Adrenal gland (tissue), 12 donors: ENCODE data around the gene WDSUB1. TPM values are rescaled to one million over a fixed set of nuclear protein-coding genes. Genes with fewer than 3 reads are reported as not detected.

Experiments
- DNase-seq, 7 donors: peaks; one replicate each; pipeline ENCODE4 v3.0.0-alpha.2; 2019 to 2020
- H3K27ac ChIP-seq, 5 donors: fragments of 200-600 bp; sonication (generic) in 4 of 5; 1 replicate in 3 of 5; 2 replicates in 2 of 5; pipeline versions ENCODE4 v1.5.1 to v1.8.0; 2016 to 2020; ENCODE audit warnings: mild to moderate bottlenecking in 1 of 5
- H3K27me3 ChIP-seq: fragments of 200-600 bp; 2 replicates; pipeline ENCODE4 v1.8.0; 2021
- H3K36me3 ChIP-seq, 2 donors: fragments of 200-600 bp; replicated peaks in 1 of 2; 1 replicate in 1 of 2; 2 replicates in 1 of 2; pipeline versions ENCODE4 v1.5.1 to v1.8.0; 2018 to 2022
- H3K4me1 ChIP-seq, 2 donors: fragments of 200-600 bp; replicated peaks in 1 of 2; 1 replicate in 1 of 2; 2 replicates in 1 of 2; pipeline versions ENCODE4 v1.5.1 to v1.8.0; 2018 to 2021
- H3K4me3 ChIP-seq, 4 donors: fragments of 200-600 bp; sonication (generic) in 3 of 4; one replicate each; pipeline ENCODE4 v1.5.1; 2016 to 2018
- H3K9me3 ChIP-seq, 3 donors: fragments of 200-600 bp; sonication (generic) in 1 of 3; replicated peaks in 1 of 3; 1 replicate in 2 of 3; 2 replicates in 1 of 3; pipeline versions ENCODE4 v1.5.1 to v1.8.0; 2016 to 2021
- POLR2A ChIP-seq, 2 donors: fragments of 450-650 bp; IDR thresholded peaks; one replicate each; pipeline ENCODE4 v1.6.1; 2017; ENCODE audit warnings: antibody characterized with exemption in 2 of 2, mild to moderate bottlenecking in 2 of 2, moderate library complexity in 1 of 2
- WGBS, 4 donors: extraction: QIAGEN DNeasy Blood & Tissue Kit in 2 of 4; methylation state at CpG; one replicate each; pipeline versions ENCODE4 v1.1.5 to v1.1.7; 2013 to 2017; 5-methylcytosine and 5-hydroxymethylcytosine counted together
- intact Hi-C, 2 donors: fragments of 100-400 bp; cut with DNase I; formaldehyde crosslinking; loops; one replicate each; pipeline versions ENCODE4 v1.14.1 to v1.15.0; 2022 to 2023
- polyA plus RNA-seq, 3 donors: library from polyadenylated mRNA; stranded (reverse); fragments of 200-250 nt in 2 of 3; fragments of 350-450 nt in 1 of 3; fragmentation: Illumina TruSeq in 1 of 3; extraction: RNeasy Lipid Tissue Mini Kit (QIAGEN cat#74804) in 1 of 3; gene quantifications; one replicate each; pipeline ENCODE4 v1.2.3, GENCODE V29; 2013 to 2014
- total RNA-seq, 9 donors: library from RNA; depleted of rRNA in 4 of 9; stranded (reverse); fragments of >200 nt in 4 of 9; fragments of 120-200 nt in 1 of 9; fragmentation: NEBNext Ultra II Directional in 1 of 9; extraction: Animal tissue kit (Norgen Biotek cat#: 25700) in 1 of 9; gene quantifications; one replicate each; pipeline versions ENCODE4 v1.1.0 to v1.2.4, GENCODE V29; 2013 to 2023
- TF ChIP-seq, protein P1 (sequence below), 6 experiments: fragments of 450-650 bp in 4 of 6; fragments of 200-600 bp in 2 of 6; sonication (generic) in 1 of 6; IDR thresholded peaks; 1 replicate in 5 of 6; 2 replicates in 1 of 6; pipeline versions ENCODE4 v1.5.1 to v1.8.0; 2016 to 2021; ENCODE audit warnings: antibody characterized with exemption in 6 of 6, mild to moderate bottlenecking in 2 of 6, moderate library complexity in 1 of 6
- donor health status: healthy with polysubstance abuse.
- donor health status: Bipolar disorder and iron deficiency.
- donor health status: DM: yes; HTN: yes; CAD: no.
- donor health status: DM: no; HTN: no; CAD: no.
- donor health status: DM: no; HTN: no; CAD: no.
- donor health status: DM: yes; HTN: yes; CAD: no.

Gene WDSUB1
- total and polyA plus RNA-seq, 12 donors, result 5.5 to 16.5 (median 9.8) TPM

DNA sequence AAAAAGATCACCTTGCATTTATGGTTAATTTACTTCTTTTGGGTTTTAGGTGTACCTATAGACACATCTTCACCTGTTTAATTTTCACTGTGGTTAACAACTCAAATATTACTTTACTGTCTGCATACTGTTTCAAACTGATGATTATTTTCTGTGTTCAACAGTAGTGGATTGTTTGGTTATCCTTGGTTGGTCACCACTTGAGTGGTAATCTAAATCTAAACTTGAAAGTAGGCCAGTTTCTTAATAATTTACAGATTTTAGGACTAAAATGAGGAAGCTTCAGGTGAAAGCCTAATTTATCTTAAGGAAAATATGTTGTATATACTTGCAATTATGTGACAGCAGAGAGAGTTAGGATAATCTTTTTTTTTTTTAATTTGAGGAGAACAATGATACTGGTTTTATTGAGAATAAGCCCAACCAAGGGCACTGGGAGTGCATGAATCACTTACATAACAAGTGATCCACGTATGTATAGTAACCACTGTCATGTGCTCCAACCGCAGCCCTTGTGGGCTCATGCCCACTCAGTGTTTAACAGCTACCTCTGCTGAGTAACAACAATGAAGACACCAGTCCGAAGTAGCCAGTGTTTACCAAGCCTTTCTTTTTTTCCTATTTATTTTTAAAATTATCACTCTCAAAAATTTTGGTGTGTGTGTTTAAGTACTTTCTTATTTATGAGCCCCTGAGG lies 31.0 kb upstream of the WDSUB1 start:
- intact Hi-C loops, result no loop called here
- peaks cover 4 to 6% of the 10 kb centered on the region in 2 donors for H3K4me1 ChIP-seq
- WGBS, 4 donors, result 80 to 86% (median 84%) methylated on average over 3 of the region's 3 CpGs
- peaks cover 0 to 15% of the 10 kb centered on the region in 2 donors for H3K36me3 ChIP-seq
- no peak overlapping the region for H3K4me3 ChIP-seq
- no peak overlapping the region for H3K27ac ChIP-seq
- H3K27me3 ChIP-seq, result no peaks in the 10 kb centered on the region
- H3K9me3 ChIP-seq, result no peaks in the 10 kb centered on the region
- TF ChIP-seq, protein P1, sequence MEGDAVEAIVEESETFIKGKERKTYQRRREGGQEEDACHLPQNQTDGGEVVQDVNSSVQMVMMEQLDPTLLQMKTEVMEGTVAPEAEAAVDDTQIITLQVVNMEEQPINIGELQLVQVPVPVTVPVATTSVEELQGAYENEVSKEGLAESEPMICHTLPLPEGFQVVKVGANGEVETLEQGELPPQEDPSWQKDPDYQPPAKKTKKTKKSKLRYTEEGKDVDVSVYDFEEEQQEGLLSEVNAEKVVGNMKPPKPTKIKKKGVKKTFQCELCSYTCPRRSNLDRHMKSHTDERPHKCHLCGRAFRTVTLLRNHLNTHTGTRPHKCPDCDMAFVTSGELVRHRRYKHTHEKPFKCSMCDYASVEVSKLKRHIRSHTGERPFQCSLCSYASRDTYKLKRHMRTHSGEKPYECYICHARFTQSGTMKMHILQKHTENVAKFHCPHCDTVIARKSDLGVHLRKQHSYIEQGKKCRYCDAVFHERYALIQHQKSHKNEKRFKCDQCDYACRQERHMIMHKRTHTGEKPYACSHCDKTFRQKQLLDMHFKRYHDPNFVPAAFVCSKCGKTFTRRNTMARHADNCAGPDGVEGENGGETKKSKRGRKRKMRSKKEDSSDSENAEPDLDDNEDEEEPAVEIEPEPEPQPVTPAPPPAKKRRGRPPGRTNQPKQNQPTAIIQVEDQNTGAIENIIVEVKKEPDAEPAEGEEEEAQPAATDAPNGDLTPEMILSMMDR (IDR thresholded peaks at IDR 0.05), result no peak
- no peak for TF ChIP-seq POLR2A (IDR thresholded peaks at IDR 0.05)
- no peak for DNase-seq

DNA sequence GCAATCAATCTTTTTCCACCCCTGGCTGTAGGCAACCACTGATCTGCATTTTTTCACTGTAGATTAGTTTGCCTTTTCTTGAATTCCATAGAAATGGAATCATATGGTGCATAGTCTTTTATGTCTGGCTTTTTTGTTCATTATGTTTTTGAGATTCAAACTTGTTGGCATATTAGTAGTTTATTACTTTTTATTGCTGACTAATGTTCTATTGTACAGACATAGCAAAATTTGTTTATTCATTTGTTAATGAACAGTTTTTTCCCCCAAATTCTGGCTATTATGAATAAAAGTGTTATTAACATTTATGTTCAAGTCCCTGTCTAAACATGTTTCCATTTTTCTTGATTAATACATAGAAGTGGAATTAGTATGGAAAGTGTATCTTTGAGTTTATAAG lies 21.4 kb upstream of the WDSUB1 start:
- no peak overlapping the region for H3K27ac ChIP-seq
- DNase-seq, result no peak
- H3K27me3 ChIP-seq, result no peaks in the 10 kb centered on the region
- H3K4me1 ChIP-seq, result no peaks in the 10 kb centered on the region
- intact Hi-C loops, result no loop called here
- peaks cover 0 to 6% (median 0%) of the 10 kb centered on the region in 3 donors for H3K9me3 ChIP-seq
- no peak overlapping the region for H3K4me3 ChIP-seq
- no peak for TF ChIP-seq POLR2A (IDR thresholded peaks at IDR 0.05)
- TF ChIP-seq, protein P1 (IDR thresholded peaks at IDR 0.05), result no peak
- no peaks in the 10 kb centered on the region for H3K36me3 ChIP-seq

DNA sequence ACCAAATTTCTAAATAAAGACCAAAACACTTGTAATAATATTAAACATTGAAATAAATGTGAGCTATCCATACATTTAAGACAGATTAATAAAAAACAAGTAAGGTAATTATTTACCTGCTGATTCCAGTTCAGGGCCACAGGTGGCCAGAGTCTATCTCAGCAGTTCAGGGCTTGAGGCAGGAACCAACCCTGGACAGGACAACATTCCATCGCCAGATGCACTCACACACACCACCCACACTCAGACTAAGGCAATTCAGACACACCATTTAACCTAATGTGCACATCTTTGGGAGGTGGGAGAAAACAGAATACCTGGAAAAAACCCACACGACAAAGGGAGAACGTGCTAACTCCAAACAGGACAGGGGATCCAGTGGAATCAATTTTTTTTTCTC lies 14.1 kb upstream of the WDSUB1 start:
- no peaks in the 10 kb centered on the region for H3K9me3 ChIP-seq
- H3K27me3 ChIP-seq, result no peaks in the 10 kb centered on the region
- DNase-seq, result no peak
- no peak overlapping the region for H3K4me3 ChIP-seq
- H3K27ac ChIP-seq, result no peak overlapping the region
- 83 to 89% (median 84%) methylated on average over 3 of the region's 3 CpGs for WGBS, 4 donors
- intact Hi-C loops, result no loop called here
- TF ChIP-seq, protein P1 (IDR thresholded peaks at IDR 0.05), result no peak
- TF ChIP-seq POLR2A (IDR thresholded peaks at IDR 0.05), result no peak
- no peaks in the 10 kb centered on the region for H3K36me3 ChIP-seq
- H3K4me1 ChIP-seq, result no peaks in the 10 kb centered on the region

DNA sequence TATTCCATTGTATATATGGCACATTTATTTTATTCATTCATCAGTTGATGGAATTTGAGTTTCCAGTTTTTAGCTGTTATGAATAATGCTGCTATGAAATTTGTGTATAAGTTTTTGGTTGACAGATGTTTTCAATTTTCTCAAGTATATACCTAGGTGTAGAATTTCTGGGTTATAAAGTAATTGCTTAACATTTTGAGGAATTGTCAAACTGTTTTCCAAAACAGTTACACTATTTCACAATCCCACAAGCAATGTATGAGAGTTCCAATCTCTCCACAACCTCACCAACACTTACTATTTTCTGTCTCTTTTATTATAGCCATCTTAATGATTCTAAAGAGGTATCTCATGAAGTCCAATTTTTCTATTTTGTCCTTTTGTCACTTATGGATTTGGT lies 12.5 kb upstream of the WDSUB1 start:
- H3K36me3 ChIP-seq, result no peaks in the 10 kb centered on the region
- no peaks in the 10 kb centered on the region for H3K9me3 ChIP-seq
- no peaks in the 10 kb centered on the region for H3K4me1 ChIP-seq
- no peak overlapping the region for H3K27ac ChIP-seq
- no peak for TF ChIP-seq POLR2A (IDR thresholded peaks at IDR 0.05)
- TF ChIP-seq, protein P1 (IDR thresholded peaks at IDR 0.05), result no peak
- no peak overlapping the region for H3K4me3 ChIP-seq
- intact Hi-C loops, result no loop called here
- no peaks in the 10 kb centered on the region for H3K27me3 ChIP-seq
- no peak for DNase-seq
